CD4-positive, alpha-beta T cell treated with Interleukin-4 for 1 hour (primary cell): ENCODE measurements around the gene PDLIM4.

Experiments used
- DNase-seq, 2 donors: peaks; one replicate each; pipeline ENCODE4 v3.0.0-alpha.2; 2020 to 2022

The PDLIM4 gene

GRCh38 chr5:132227485-132228240 is 29.8 kb upstream of the PDLIM4 start, which contains the start of gene P4HA2:
Gene P4HA2, minus strand, starts transcription at chr5:132227853. Its CDS starts 9,227 bp downstream, at chr5:132218626.
- DNase-seq = peak; percentile 35 to 38

- no peak for DNase-seq
Measured at GRCh38 chr5:132228241-132229035, 29.1 kb upstream of the PDLIM4 start.

GRCh38 chr5:132229236-132229635 is 28.3 kb upstream of the PDLIM4 start:
- DNase-seq = no peak

- no peak for DNase-seq
Measured at GRCh38 chr5:132230871-132231270, 26.6 kb upstream of the PDLIM4 start.

- DNase-seq = no peak
Measured at GRCh38 chr5:132232465-132232864, 25.0 kb upstream of the PDLIM4 start.

- DNase-seq = no peak
Measured at GRCh38 chr5:132233081-132233480, 24.4 kb upstream of the PDLIM4 start.

GRCh38 chr5:132233811-132234683 is 23.4 kb upstream of the PDLIM4 start:
- no peak for DNase-seq

- DNase-seq = no peak
Measured at GRCh38 chr5:132234684-132235062, 22.8 kb upstream of the PDLIM4 start.

- DNase-seq = no peak
Measured at GRCh38 chr5:132235340-132235739, 22.2 kb upstream of the PDLIM4 start.

- DNase-seq = no peak
Measured at GRCh38 chr5:132237141-132237540, 20.4 kb upstream of the PDLIM4 start.

- DNase-seq = no peak
Measured at GRCh38 chr5:132237670-132238069, 19.8 kb upstream of the PDLIM4 start.

- peak; percentile 67 to 69 for DNase-seq
Measured at GRCh38 chr5:132238169-132238744, 19.2 kb upstream of the PDLIM4 start.

- no peak for DNase-seq
Measured at GRCh38 chr5:132238901-132239500, 18.5 kb upstream of the PDLIM4 start.

GRCh38 chr5:132239776-132240175 is 17.7 kb upstream of the PDLIM4 start:
- DNase-seq = no peak

- DNase-seq = no peak
Measured at GRCh38 chr5:132243366-132243977, 14.0 kb upstream of the PDLIM4 start.

GRCh38 chr5:132245593-132245992 is 11.9 kb upstream of the PDLIM4 start:
- no peak for DNase-seq

GRCh38 chr5:132246806-132247205 is 10.7 kb upstream of the PDLIM4 start:
- DNase-seq = no peak

- DNase-seq = no peak
Measured at GRCh38 chr5:132250547-132250946, 6.9 kb upstream of the PDLIM4 start.

GRCh38 chr5:132251220-132251725 is 6.2 kb upstream of the PDLIM4 start:
- DNase-seq = no peak

- no peak for DNase-seq
Measured at GRCh38 chr5:132253008-132253441, 4.5 kb upstream of the PDLIM4 start.
